Cardiac fibroblast (primary cell): ENCODE results near the gene CRADD.

ENCODE experiments used
- DNase-seq, 2 donors: peaks; one replicate each; pipeline versions ENCODE4 v3.0.0 to v3.0.0-alpha.2; 2010; ENCODE audit warnings: low read depth in 2 of 2
- H3K4me3 ChIP-seq, 2 donors: replicated peaks in 1 of 2; 1 replicate in 1 of 2; 2 replicates in 1 of 2; pipeline ENCODE4 v1.5.1; 2011; ENCODE audit warnings: low read depth in 2 of 2, low read length in 2 of 2, mild to moderate bottlenecking in 2 of 2, moderate library complexity in 1 of 2
- CTCF ChIP-seq: IDR thresholded peaks from one replicate; pipeline ENCODE4 v1.5.1; 2011; ENCODE audit warnings: low read depth, mild to moderate bottlenecking, low read length, inconsistent platforms

The CRADD gene

GRCh38 chr12:93766796-93767523, 89.8 kb downstream of the CRADD start:
- peak; percentile 69 for TF ChIP-seq CTCF
- no peak overlapping the region for H3K4me3 ChIP-seq

GRCh38 chr12:93767524-93767863, 90.3 kb downstream of the CRADD start:
- H3K4me3 ChIP-seq = no peak overlapping the region
- DNase-seq = no peak
- TF ChIP-seq CTCF = no peak

More at GRCh38 chr12:93766796-93767523, 89.8 kb downstream of the CRADD start:
- peak; percentile 87 to 91 for DNase-seq

- no peak overlapping the region for H3K4me3 ChIP-seq
- no peak for DNase-seq
- TF ChIP-seq CTCF = no peak
Measured at GRCh38 chr12:93772003-93772700, 95.0 kb downstream of the CRADD start.

- TF ChIP-seq CTCF = no peak
- peak; percentile 64 to 94 for DNase-seq
- H3K4me3 ChIP-seq = no peak overlapping the region
Measured at GRCh38 chr12:93773122-93773871, 96.1 kb downstream of the CRADD start.

GRCh38 chr12:93776581-93777018, 99.4 kb downstream of the CRADD start:
- DNase-seq = peak; percentile 92 to 97
- no peak overlapping the region for H3K4me3 ChIP-seq
- no peak for TF ChIP-seq CTCF

- DNase-seq = peak; percentile 78 to 86
- no peak for TF ChIP-seq CTCF
- no peak overlapping the region for H3K4me3 ChIP-seq
Measured at GRCh38 chr12:93777254-93777653, 100.1 kb downstream of the CRADD start.
